Fibroblast of lung (primary cell): Measurements from ENCODE around the gene HAPLN2.
"Not testable (repeated sequence)": the region's sequence is repeated elsewhere in the genome, so short reads cannot be mapped to it uniquely, and the experiment has no call there.

Experiments used
- CTCF ChIP-seq, 2 donors: IDR thresholded peaks in 1 of 2; conservative IDR thresholded peaks in 1 of 2; 1 replicate in 1 of 2; 2 replicates in 1 of 2; pipeline ENCODE4 v1.5.1; 2011 to 2012; ENCODE audit warnings: low read length in 2 of 2, control low read depth in 1 of 2, inconsistent platforms in 1 of 2, low read depth in 1 of 2, mild to moderate bottlenecking in 1 of 2
- EZH2 ChIP-seq: IDR thresholded peaks from 2 replicates; pipeline ENCODE4 v1.5.1; 2012; ENCODE audit warnings: low read length, control low read depth, mild to moderate bottlenecking; ENCODE audit errors: missing control alignments

- not testable (repeated sequence) for TF ChIP-seq CTCF (conservative IDR thresholded peaks at IDR 0.05 in 1 of 2, IDR thresholded peaks at IDR 0.05 in 1 of 2; ENCODE audit: low read depth in 1 of 2, low read length in 2 of 2); EZH2
These were observed 31.3 kb upstream of the HAPLN2 start for GRCh38 chr1:156587927-156588326.
